Transverse colon (tissue), 4 donors: Measurements from ENCODE around the gene RASGRP2.

ENCODE experiments used
- CTCF ChIP-seq, 5 experiments: fragments of 200-600 bp in 3 of 5; fragments of 450-650 bp in 2 of 5; sonication (generic) in 3 of 5; IDR thresholded peaks; 1 replicate in 2 of 5; 2 replicates in 3 of 5; pipeline ENCODE4 v1.5.1; 2016 to 2017; ENCODE audit warnings: antibody characterized with exemption in 5 of 5, inconsistent platforms in 3 of 5, mild to moderate bottlenecking in 2 of 5, moderate library complexity in 1 of 5
- POLR2A ChIP-seq: fragments of 450-650 bp; IDR thresholded peaks from one replicate; pipeline ENCODE4 v1.6.1; 2016; ENCODE audit warnings: antibody characterized with exemption, mild to moderate bottlenecking, moderate library complexity
- POLR2AphosphoS5 ChIP-seq, 3 donors: sonication (generic); formaldehyde crosslinking; IDR thresholded peaks; one replicate each; pipeline ENCODE4 v1.6.1; 2016; ENCODE audit warnings: antibody characterized with exemption in 3 of 3

GRCh38 chr11:64721359-64721699 is 22.6 kb downstream of the RASGRP2 start:
- TF ChIP-seq CTCF (IDR thresholded peaks at IDR 0.05) (no peak), POLR2A (no peak), POLR2AphosphoS5 (IDR thresholded peaks at IDR 0.05) (no peak)
